ENCODE data around the gene MED8. TPM values are rescaled to one million over a fixed set of nuclear protein-coding genes. Genes with fewer than 3 reads are reported as not detected.

The MED8 gene
- total RNA-seq, 1 donor from 2014 or later: 34.9 TPM

- no peak for DNase-seq (ENCODE audit: low read depth in 2 of 2)
Measured at GRCh38 chr1:43334453-43335205, 55.0 kb downstream of the MED8 start.

Other genes starting within 250 kb of the MED8 start
- 55.4 and 65.2 TPM in 2 replicates for gene EBNA1BP2, start 217.5 kb downstream of the MED8 start, total RNA-seq
- 0.20 and 0.22 TPM in 2 replicates for gene CFAP57, start 217.5 kb downstream of the MED8 start, total RNA-seq
- gene TMEM125, start 119.8 kb downstream of the MED8 start, total RNA-seq: not detected in 2 replicates
- gene C1orf210, start 104.2 kb downstream of the MED8 start, total RNA-seq: not detected in 2 replicates
- gene TIE1, start 88.8 kb downstream of the MED8 start, total RNA-seq: 749 and 1,401 TPM in 2 replicates
- under 0.01 TPM in 1 of 2 replicates, not detected in the other for gene MPL, start 52.0 kb downstream of the MED8 start, total RNA-seq
- gene CDC20, start 30.8 kb downstream of the MED8 start, total RNA-seq: 6.9 and 27.5 TPM in 2 replicates
- gene ELOVL1, start 21.8 kb downstream of the MED8 start, total RNA-seq: 58.4 and 71.6 TPM in 2 replicates
- 7.6 and 13.7 TPM in 2 replicates for gene SZT2, start 99 bp upstream of the MED8 start, total RNA-seq
- gene HYI, start 64.1 kb upstream of the MED8 start, total RNA-seq: 80.0 and 147 TPM in 2 replicates
- gene PTPRF, start 141.1 kb upstream of the MED8 start, total RNA-seq: 59.9 and 68.8 TPM in 2 replicates